ENCODE measurements around the gene GRID1.

Gene GRID1

DNA sequence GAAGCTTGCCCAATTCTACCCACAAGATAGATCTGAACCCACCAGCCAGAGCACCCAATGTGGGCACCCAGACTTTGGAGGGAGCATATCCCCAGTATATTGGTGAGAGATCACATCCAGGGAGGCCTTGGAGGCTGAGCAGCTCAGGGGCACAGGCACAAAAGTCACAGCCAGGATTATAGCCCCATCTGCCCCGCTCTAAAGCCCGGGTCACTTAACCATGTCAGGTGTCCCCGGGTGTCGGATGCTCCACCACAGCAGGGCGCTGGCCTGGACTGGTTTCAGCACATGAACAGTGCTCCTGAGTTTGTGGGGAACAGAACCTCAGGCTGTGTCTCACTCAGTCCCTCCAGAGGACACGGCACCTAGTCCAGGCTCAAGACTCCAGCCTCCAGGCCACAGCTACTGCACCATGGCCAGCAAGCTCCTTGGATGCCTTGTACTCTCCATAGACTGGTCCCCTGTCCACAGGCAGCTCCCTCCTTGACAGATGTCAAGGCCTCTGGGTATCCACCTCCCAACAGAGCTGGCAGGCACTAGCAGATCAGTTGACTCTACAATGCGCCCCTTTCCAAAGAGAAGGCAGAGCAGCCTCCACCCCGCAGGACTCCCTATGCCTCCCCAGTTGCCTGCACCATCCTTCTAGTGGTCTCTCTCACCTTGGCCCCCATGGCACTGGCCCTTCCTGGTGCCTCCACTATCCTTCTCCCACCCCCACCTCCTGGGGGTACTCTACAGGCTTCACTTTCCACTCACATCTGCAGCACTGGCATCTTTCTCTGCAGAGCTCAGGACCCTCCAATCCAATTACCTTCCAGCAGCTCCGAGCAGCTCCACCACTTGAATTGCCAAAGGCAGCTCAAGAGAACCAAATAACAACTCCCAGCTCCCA, 306.0 kb downstream of the GRID1 start:
- peaks cover 14% of the 10 kb centered on the region for H3K27me3 Mint-ChIP-seq (ENCODE audit: low read depth, poor library complexity)
- no peaks in the 10 kb centered on the region for H3K36me3 Mint-ChIP-seq (ENCODE audit: low read depth)
- no peak overlapping the region for H3K27ac Mint-ChIP-seq
- H3K9me3 Mint-ChIP-seq, result no peaks in the 10 kb centered on the region
- no peaks in the 10 kb centered on the region for H3K4me1 Mint-ChIP-seq
- no peak overlapping the region for H3K4me3 Mint-ChIP-seq
- no peak for DNase-seq
- TF ChIP-seq, protein P1, sequence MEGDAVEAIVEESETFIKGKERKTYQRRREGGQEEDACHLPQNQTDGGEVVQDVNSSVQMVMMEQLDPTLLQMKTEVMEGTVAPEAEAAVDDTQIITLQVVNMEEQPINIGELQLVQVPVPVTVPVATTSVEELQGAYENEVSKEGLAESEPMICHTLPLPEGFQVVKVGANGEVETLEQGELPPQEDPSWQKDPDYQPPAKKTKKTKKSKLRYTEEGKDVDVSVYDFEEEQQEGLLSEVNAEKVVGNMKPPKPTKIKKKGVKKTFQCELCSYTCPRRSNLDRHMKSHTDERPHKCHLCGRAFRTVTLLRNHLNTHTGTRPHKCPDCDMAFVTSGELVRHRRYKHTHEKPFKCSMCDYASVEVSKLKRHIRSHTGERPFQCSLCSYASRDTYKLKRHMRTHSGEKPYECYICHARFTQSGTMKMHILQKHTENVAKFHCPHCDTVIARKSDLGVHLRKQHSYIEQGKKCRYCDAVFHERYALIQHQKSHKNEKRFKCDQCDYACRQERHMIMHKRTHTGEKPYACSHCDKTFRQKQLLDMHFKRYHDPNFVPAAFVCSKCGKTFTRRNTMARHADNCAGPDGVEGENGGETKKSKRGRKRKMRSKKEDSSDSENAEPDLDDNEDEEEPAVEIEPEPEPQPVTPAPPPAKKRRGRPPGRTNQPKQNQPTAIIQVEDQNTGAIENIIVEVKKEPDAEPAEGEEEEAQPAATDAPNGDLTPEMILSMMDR (IDR thresholded peaks at IDR 0.05), result no peak

DNA sequence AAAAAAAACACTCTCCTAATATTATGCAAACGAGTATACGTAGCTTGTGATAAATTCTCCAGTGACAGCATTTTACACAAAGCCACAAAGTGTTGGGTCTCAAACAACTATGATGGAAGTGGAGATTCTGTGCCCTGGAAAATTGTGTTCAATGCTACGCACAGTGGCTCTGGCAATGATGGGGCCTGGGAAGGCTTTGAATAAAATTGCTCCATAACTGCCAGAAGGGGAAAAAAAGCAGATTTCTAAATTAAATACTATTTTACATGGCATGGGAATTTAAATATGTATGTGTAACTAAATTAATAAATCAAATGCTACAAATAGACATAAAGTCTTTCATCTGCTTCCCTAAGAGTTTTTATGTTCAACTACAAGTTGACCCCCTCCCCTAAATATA, 306.7 kb downstream of the GRID1 start:
- TF ChIP-seq, protein P1 (IDR thresholded peaks at IDR 0.05), result no peak
- Mint-ChIP-seq H3K4me1 (no peaks in the 10 kb centered on the region), H3K4me3 (no peak overlapping the region), H3K9me3 (no peaks in the 10 kb centered on the region), H3K27me3 (ENCODE audit: low read depth, poor library complexity) (peaks cover 14% of the 10 kb centered on the region), H3K36me3 (ENCODE audit: low read depth) (no peaks in the 10 kb centered on the region), H3K27ac (no peak overlapping the region)
- DNase-seq, result no peak

DNA sequence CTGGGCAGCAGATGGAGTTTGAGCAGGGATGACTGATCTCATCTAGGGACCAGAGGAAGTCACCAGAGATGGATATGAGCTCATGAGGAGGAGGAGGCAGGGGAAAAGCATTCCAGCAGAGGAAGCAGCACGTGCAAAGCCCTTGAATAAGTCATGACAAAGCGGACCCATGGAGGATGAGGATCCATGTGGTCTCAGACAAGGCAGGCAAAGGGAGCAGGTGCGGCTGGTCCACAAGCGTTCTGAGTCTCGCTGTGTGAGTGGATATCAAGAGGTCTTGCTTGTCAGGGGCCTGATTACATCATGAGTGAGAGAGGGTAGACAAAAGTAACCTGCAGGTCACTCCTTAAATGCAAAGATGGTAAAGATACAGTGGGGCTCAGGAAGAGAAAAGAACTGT, 307.6 kb downstream of the GRID1 start:
- Mint-ChIP-seq H3K4me1 (no peaks in the 10 kb centered on the region), H3K4me3 (no peak overlapping the region), H3K27me3 (ENCODE audit: low read depth, poor library complexity) (peaks cover 10% of the 10 kb centered on the region), H3K36me3 (ENCODE audit: low read depth) (no peaks in the 10 kb centered on the region), H3K9me3 (no peaks in the 10 kb centered on the region), H3K27ac (no peak overlapping the region)
- TF ChIP-seq, protein P1 (IDR thresholded peaks at IDR 0.05), result no peak
- DNase-seq, result no peak

DNA sequence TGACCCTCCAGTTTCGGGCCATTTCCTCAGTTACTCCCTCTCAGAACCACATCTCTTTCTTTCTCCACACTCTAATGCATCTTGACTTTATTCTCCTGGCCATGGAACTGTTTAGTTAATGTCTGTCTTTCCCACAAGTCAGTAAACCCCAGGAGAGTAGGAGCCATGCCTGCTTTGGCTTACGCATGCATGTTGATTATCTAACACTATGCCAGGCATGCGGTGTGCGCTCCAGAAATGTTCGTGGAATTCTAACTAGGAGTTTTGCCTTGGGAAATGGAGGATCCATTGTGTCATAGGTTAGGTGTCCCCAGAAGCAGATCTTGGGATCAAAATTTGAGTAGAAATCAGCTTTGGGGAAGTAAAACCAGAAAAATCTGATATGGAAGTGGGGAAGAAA, 308.9 kb downstream of the GRID1 start:
- no peaks in the 10 kb centered on the region for H3K9me3 Mint-ChIP-seq
- no peaks in the 10 kb centered on the region for H3K4me1 Mint-ChIP-seq
- no peaks in the 10 kb centered on the region for H3K36me3 Mint-ChIP-seq (ENCODE audit: low read depth)
- TF ChIP-seq, protein P1 (IDR thresholded peaks at IDR 0.05), result no peak
- peaks cover 10% of the 10 kb centered on the region for H3K27me3 Mint-ChIP-seq (ENCODE audit: low read depth, poor library complexity)
- no peak for DNase-seq
- no peak overlapping the region for H3K4me3 Mint-ChIP-seq
- no peak overlapping the region for H3K27ac Mint-ChIP-seq

DNA sequence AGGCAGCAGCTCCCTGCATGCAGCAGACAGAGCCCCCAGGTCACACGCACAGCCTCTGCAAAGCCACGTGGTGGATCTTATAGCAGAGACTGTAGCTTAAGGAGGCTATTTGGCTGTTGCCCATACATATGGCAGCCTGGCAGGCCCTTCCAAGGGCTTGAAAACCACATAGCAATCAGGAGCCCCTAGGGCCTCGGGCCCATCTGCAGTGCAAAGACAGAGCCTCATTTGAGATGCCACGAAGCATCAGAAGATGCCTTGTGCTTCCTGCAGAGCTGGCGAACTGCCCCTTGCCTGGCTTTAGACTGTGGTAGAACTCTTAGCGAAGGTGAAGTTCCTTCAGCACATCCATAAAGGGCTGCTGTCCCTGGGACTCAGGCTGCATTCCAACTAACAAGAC, 309.9 kb downstream of the GRID1 start:
- H3K36me3 Mint-ChIP-seq (ENCODE audit: low read depth), result no peaks in the 10 kb centered on the region
- H3K9me3 Mint-ChIP-seq, result peaks cover 2% of the 10 kb centered on the region
- H3K27ac Mint-ChIP-seq, result no peak overlapping the region
- TF ChIP-seq, protein P1 (IDR thresholded peaks at IDR 0.05), result no peak
- no peak overlapping the region for H3K4me3 Mint-ChIP-seq
- H3K27me3 Mint-ChIP-seq (ENCODE audit: low read depth, poor library complexity), result peaks cover 10% of the 10 kb centered on the region
- H3K4me1 Mint-ChIP-seq, result no peaks in the 10 kb centered on the region
- no peak for DNase-seq

DNA sequence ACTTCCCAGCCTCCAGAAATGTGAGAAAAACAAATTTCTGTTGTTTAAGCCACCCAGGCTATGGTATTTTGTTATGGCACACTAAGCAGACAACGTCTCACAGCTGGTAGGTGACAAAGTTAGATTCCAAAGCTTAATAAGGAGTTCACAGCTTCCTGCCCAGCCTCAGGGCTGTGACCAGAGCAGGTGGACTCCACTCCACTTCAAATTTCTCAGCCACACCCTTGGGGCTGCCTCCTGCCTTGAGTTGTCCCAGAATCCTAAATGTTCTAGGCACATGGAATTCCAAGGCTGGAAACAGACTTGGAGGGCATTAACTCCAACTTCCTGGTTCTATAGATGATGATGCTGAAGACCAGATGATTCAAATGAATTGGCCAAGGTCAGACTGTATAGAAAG, 310.7 kb downstream of the GRID1 start:
- Mint-ChIP-seq H3K4me3 (no peak overlapping the region), H3K9me3 (peaks cover 7% of the 10 kb centered on the region), H3K27me3 (ENCODE audit: low read depth, poor library complexity) (peaks cover 6% of the 10 kb centered on the region), H3K4me1 (no peaks in the 10 kb centered on the region), H3K27ac (no peak overlapping the region), H3K36me3 (ENCODE audit: low read depth) (no peaks in the 10 kb centered on the region)
- no peak for DNase-seq
- TF ChIP-seq, protein P1 (IDR thresholded peaks at IDR 0.05), result no peak

Measured in nephron progenitor cell (in vitro differentiated cells).